ENCODE data around the gene DDT. TPM values are rescaled to one million over a fixed set of nuclear protein-coding genes. Genes with fewer than 3 reads are reported as not detected.

The DDT gene
- total RNA-seq, 1 donor from 2014 or later, result 73.5 TPM

GRCh38 chr22:24007253-24008021 lies 33.2 kb upstream of the DDT start:
- peaks cover 42% of the 10 kb centered on the region for H3K4me1 Mint-ChIP-seq (ENCODE audit: unreplicated experiment)
- H3K9me3 Mint-ChIP-seq (ENCODE audit: unreplicated experiment), result no peaks in the 10 kb centered on the region
- no peak for DNase-seq (ENCODE audit: low spot score)
- no peak overlapping the region for H3K4me3 Mint-ChIP-seq (ENCODE audit: unreplicated experiment)
- TF ChIP-seq, protein P1, sequence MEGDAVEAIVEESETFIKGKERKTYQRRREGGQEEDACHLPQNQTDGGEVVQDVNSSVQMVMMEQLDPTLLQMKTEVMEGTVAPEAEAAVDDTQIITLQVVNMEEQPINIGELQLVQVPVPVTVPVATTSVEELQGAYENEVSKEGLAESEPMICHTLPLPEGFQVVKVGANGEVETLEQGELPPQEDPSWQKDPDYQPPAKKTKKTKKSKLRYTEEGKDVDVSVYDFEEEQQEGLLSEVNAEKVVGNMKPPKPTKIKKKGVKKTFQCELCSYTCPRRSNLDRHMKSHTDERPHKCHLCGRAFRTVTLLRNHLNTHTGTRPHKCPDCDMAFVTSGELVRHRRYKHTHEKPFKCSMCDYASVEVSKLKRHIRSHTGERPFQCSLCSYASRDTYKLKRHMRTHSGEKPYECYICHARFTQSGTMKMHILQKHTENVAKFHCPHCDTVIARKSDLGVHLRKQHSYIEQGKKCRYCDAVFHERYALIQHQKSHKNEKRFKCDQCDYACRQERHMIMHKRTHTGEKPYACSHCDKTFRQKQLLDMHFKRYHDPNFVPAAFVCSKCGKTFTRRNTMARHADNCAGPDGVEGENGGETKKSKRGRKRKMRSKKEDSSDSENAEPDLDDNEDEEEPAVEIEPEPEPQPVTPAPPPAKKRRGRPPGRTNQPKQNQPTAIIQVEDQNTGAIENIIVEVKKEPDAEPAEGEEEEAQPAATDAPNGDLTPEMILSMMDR (IDR thresholded peaks at IDR 0.05; ENCODE audit: unreplicated experiment), result no peak
- no peak overlapping the region for H3K27ac Mint-ChIP-seq (ENCODE audit: unreplicated experiment)
- H3K36me3 Mint-ChIP-seq (ENCODE audit: low read depth, unreplicated experiment), result peaks cover 7% of the 10 kb centered on the region
- H3K27me3 Mint-ChIP-seq (ENCODE audit: unreplicated experiment), result peaks cover 15% of the 10 kb centered on the region

- H3K27me3 Mint-ChIP-seq (ENCODE audit: unreplicated experiment), result peaks cover 20% of the 10 kb centered on the region
- no peak overlapping the region for H3K27ac Mint-ChIP-seq (ENCODE audit: unreplicated experiment)
- peak overlapping the region; percentile 26 for H3K4me3 Mint-ChIP-seq (ENCODE audit: unreplicated experiment)
- no peaks in the 10 kb centered on the region for H3K9me3 Mint-ChIP-seq (ENCODE audit: unreplicated experiment)
- DNase-seq (ENCODE audit: low spot score), result no peak
- H3K36me3 Mint-ChIP-seq (ENCODE audit: low read depth, unreplicated experiment), result peaks cover 7% of the 10 kb centered on the region
- H3K4me1 Mint-ChIP-seq (ENCODE audit: unreplicated experiment), result peaks cover 40% of the 10 kb centered on the region
- TF ChIP-seq, protein P1 (IDR thresholded peaks at IDR 0.05; ENCODE audit: unreplicated experiment), result no peak
These were observed 32.6 kb upstream of the DDT start for GRCh38 chr22:24006914-24007214.

DNA sequence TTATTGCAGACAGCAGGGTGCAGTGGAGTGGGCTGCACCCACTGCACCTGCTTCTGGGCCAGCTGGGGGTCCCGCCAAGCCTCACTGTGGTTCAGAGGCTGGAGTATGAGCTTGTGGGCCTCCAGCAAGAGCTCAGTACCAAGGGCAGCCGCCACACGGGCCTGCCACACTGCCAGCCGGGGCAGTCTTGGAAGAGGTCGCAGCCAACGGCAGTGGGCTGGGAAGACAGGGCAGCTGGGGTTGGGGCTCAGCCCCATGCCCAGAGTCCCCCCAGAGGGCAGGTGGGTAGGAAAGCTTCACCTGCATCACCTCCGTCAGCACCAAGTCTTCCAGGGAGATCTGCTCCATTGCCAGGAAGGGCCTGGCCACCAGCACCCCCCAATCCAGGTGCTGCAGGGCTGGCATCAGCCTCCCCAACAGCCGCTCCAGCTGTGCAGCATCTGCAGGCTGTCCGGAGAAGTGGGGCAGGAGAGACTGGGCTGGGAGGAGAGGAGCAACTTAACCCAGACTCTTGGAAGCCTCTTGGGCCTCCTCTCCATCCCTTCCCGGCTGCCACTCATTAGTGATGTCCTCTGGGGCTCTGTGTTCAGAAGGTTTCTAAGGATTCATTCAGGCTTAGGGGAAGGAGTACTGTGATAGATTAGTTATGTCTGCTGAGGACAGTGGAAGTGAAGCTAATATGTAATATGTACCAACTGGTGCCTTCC lies 32.1 kb upstream of the DDT start:
- TF ChIP-seq, protein P1 (IDR thresholded peaks at IDR 0.05; ENCODE audit: unreplicated experiment), result no peak
- no peak overlapping the region for H3K27ac Mint-ChIP-seq (ENCODE audit: unreplicated experiment)
- H3K36me3 Mint-ChIP-seq (ENCODE audit: low read depth, unreplicated experiment), result peaks cover 7% of the 10 kb centered on the region
- DNase-seq (ENCODE audit: low spot score), result no peak
- peaks cover 40% of the 10 kb centered on the region for H3K4me1 Mint-ChIP-seq (ENCODE audit: unreplicated experiment)
- H3K9me3 Mint-ChIP-seq (ENCODE audit: unreplicated experiment), result no peaks in the 10 kb centered on the region
- peak overlapping the region; percentile 26 for H3K4me3 Mint-ChIP-seq (ENCODE audit: unreplicated experiment)
- H3K27me3 Mint-ChIP-seq (ENCODE audit: unreplicated experiment), result peaks cover 18% of the 10 kb centered on the region

- Mint-ChIP-seq H3K36me3 (ENCODE audit: low read depth, unreplicated experiment) (peaks cover 5% of the 10 kb centered on the region), H3K9me3 (ENCODE audit: unreplicated experiment) (no peaks in the 10 kb centered on the region), H3K27ac (ENCODE audit: unreplicated experiment) (peak within 1 kb of the TSS; percentile 15), H3K4me3 (ENCODE audit: unreplicated experiment) (peak within 1 kb of the TSS; percentile 9), H3K4me1 (ENCODE audit: unreplicated experiment) (peaks cover 33% of the 10 kb centered on the region), H3K27me3 (ENCODE audit: unreplicated experiment) (peaks cover 16% of the 10 kb centered on the region)
- DNase-seq (ENCODE audit: low spot score), result no peak
- TF ChIP-seq, protein P1 (IDR thresholded peaks at IDR 0.05; ENCODE audit: unreplicated experiment), result no peak
These were observed 31.0 kb upstream of the DDT start, which contains the start of gene GSTT4 for GRCh38 chr22:24005201-24005600. GSTT4 (minus strand) TSS chr22:24005453; CDS start chr22:24005356, 97 bp downstream.

DNA sequence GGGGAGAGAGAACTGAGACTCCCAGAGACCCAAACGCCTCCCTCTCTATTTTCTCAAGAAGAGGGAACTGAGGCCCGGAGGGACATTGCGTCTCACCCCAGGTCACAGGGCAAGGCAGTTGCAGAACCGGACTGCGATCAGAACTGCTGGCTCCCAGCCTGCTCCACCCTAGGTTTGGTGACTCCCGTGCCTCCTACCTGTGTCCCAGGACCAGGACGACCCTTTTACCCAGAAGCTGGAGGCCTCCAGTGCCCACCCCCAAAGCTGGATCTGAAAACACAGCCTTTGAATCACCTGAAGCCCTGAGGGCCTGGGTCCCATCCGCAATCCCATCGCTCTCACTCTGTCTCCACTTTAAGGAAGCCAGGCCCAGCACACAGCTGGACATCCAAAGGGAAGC lies 29.6 kb upstream of the DDT start:
- H3K27me3 Mint-ChIP-seq (ENCODE audit: unreplicated experiment), result peaks cover 14% of the 10 kb centered on the region
- peaks cover 5% of the 10 kb centered on the region for H3K36me3 Mint-ChIP-seq (ENCODE audit: low read depth, unreplicated experiment)
- peaks cover 33% of the 10 kb centered on the region for H3K4me1 Mint-ChIP-seq (ENCODE audit: unreplicated experiment)
- no peaks in the 10 kb centered on the region for H3K9me3 Mint-ChIP-seq (ENCODE audit: unreplicated experiment)
- no peak for DNase-seq (ENCODE audit: low spot score)
- TF ChIP-seq, protein P1 (IDR thresholded peaks at IDR 0.05; ENCODE audit: unreplicated experiment), result no peak
- H3K4me3 Mint-ChIP-seq (ENCODE audit: unreplicated experiment), result no peak overlapping the region
- peak overlapping the region; percentile 53 for H3K27ac Mint-ChIP-seq (ENCODE audit: unreplicated experiment)

Data from endothelial cell (in vitro differentiated cells).